Prostate gland (tissue), 2 donors: ENCODE data around the gene SESN1. TPM values are rescaled to one million over a fixed set of nuclear protein-coding genes. Genes with fewer than 3 reads are reported as not detected.
"Not testable (repeated sequence)": the region's sequence is repeated elsewhere in the genome, so short reads cannot be mapped to it uniquely, and the experiment has no call there.

Source experiments
- DNase-seq: peaks from one replicate; pipeline ENCODE4 v3.0.0-alpha.2; 2019; ENCODE audit warnings: low spot score
- H3K27ac ChIP-seq, 2 donors: fragments of 200-600 bp; sonication (generic); 2 replicates each; pipeline ENCODE4 v1.5.1; 2017 to 2019
- H3K27me3 ChIP-seq: fragments of 200-600 bp; sonication (generic); replicated peaks from 2 replicates; pipeline ENCODE4 v1.5.1; 2019; ENCODE audit not compliant: insufficient read depth
- H3K36me3 ChIP-seq, 2 donors: fragments of 200-600 bp; sonication (generic); 1 replicate in 1 of 2; 2 replicates in 1 of 2; pipeline versions ENCODE4 v1.5.1 to v1.8.1; 2017 to 2019
- H3K4me1 ChIP-seq: fragments of 200-600 bp; sonication (generic); replicated peaks from 2 replicates; pipeline ENCODE4 v1.5.1; 2019
- H3K4me3 ChIP-seq, 2 donors: fragments of 200-600 bp; sonication (generic); 2 replicates each; pipeline ENCODE4 v1.5.1; 2017 to 2019
- H3K9me3 ChIP-seq: fragments of 200-600 bp; sonication (generic); 2 replicates; pipeline ENCODE4 v1.5.1; 2017
- CTCF ChIP-seq, 4 experiments: fragments of 200-600 bp in 2 of 4; fragments of 450-650 bp in 2 of 4; sonication (generic) in 2 of 4; IDR thresholded peaks; 1 replicate in 3 of 4; 2 replicates in 1 of 4; pipeline ENCODE4 v1.5.1; 2016 to 2019; ENCODE audit warnings: antibody characterized with exemption in 4 of 4, mild to moderate bottlenecking in 2 of 4, moderate library complexity in 2 of 4
- POLR2A ChIP-seq: fragments of 450-650 bp; IDR thresholded peaks from one replicate; pipeline ENCODE4 v1.6.1; 2016; ENCODE audit warnings: antibody characterized with exemption, mild to moderate bottlenecking
- POLR2AphosphoS5 ChIP-seq: sonication (generic); formaldehyde crosslinking; IDR thresholded peaks from one replicate; pipeline ENCODE4 v1.6.1; 2017; ENCODE audit warnings: antibody characterized with exemption
- WGBS: methylation state at CpG from one replicate; pipeline ENCODE4 v1.1.5; 2018; 5-methylcytosine and 5-hydroxymethylcytosine counted together
- intact Hi-C: fragments of 100-400 bp; cut with DNase I; formaldehyde crosslinking; loops from one replicate; pipeline ENCODE4 v1.14.2; 2022
- total RNA-seq, 2 donors: library from RNA; depleted of rRNA; stranded (reverse); fragments of >200 nt; gene quantifications; one replicate each; pipeline ENCODE4 v1.1.0, GENCODE V29; 2016

Gene SESN1
- total RNA-seq, 2 donors from 2014 or later = 92.2 to 140 TPM

GRCh38 chr6:109118337-109118736, 23.7 kb upstream of the SESN1 start:
- Histone ChIP-seq H3K4me1 (no peaks in the 10 kb centered on the region), H3K4me3 (no peak overlapping the region), H3K27ac (no peak overlapping the region), H3K36me3 (no peaks in the 10 kb centered on the region), H3K9me3 (no peaks in the 10 kb centered on the region), H3K27me3 (no peaks in the 10 kb centered on the region)
- intact Hi-C loops = no loop called here
- 85% methylated on average over 5 of the region's 5 CpGs for WGBS
- DNase-seq = no peak
- no peak for TF ChIP-seq CTCF (IDR thresholded peaks at IDR 0.05)
- TF ChIP-seq POLR2AphosphoS5 = no peak
- TF ChIP-seq POLR2A = no peak

GRCh38 chr6:109117346-109118035, 22.8 kb upstream of the SESN1 start:
- WGBS = 63% methylated on average over 5 of the region's 5 CpGs
- H3K4me1 ChIP-seq = no peaks in the 10 kb centered on the region
- H3K27ac ChIP-seq = no peak overlapping the region
- TF ChIP-seq CTCF (IDR thresholded peaks at IDR 0.05) = no peak
- TF ChIP-seq POLR2AphosphoS5 = no peak
- TF ChIP-seq POLR2A = no peak
- no peaks in the 10 kb centered on the region for H3K9me3 ChIP-seq
- DNase-seq = no peak
- intact Hi-C loops = no loop called here
- no peaks in the 10 kb centered on the region for H3K27me3 ChIP-seq
- no peaks in the 10 kb centered on the region for H3K36me3 ChIP-seq
- no peak overlapping the region for H3K4me3 ChIP-seq

- DNase-seq, H3K9me3 ChIP-seq, intact Hi-C loops, H3K4me3 ChIP-seq, H3K4me1 ChIP-seq, H3K27me3 ChIP-seq, H3K36me3 ChIP-seq, H3K27ac ChIP-seq: not testable (repeated sequence)
- WGBS = 75% methylated on average over 3 of the region's 3 CpGs
Observed at GRCh38 chr6:109112663-109113062, 18.0 kb upstream of the SESN1 start.

GRCh38 chr6:109109663-109110062, 15.0 kb upstream of the SESN1 start:
- DNase-seq, H3K27me3 ChIP-seq, H3K4me1 ChIP-seq, H3K9me3 ChIP-seq, intact Hi-C loops, H3K36me3 ChIP-seq, H3K27ac ChIP-seq, H3K4me3 ChIP-seq: not testable (repeated sequence)
- 93% methylated on average over 8 of the region's 8 CpGs for WGBS

- H3K27me3 ChIP-seq = no peaks in the 10 kb centered on the region
- 96% methylated on average over 5 of the region's 5 CpGs for WGBS
- TF ChIP-seq POLR2A (no peak), POLR2AphosphoS5 (no peak), CTCF (IDR thresholded peaks at IDR 0.05) (no peak)
- H3K4me3 ChIP-seq = no peak overlapping the region
- no peak overlapping the region for H3K27ac ChIP-seq
- no peaks in the 10 kb centered on the region for H3K4me1 ChIP-seq
- DNase-seq = no peak
- intact Hi-C loops = no loop called here
- H3K36me3 ChIP-seq = no peaks in the 10 kb centered on the region
- H3K9me3 ChIP-seq = no peaks in the 10 kb centered on the region
Observed at GRCh38 chr6:109105681-109106080, 11.0 kb upstream of the SESN1 start.

GRCh38 chr6:109104512-109104911, 9.9 kb upstream of the SESN1 start:
- no peak overlapping the region for H3K27ac ChIP-seq
- H3K4me3 ChIP-seq = no peak overlapping the region
- intact Hi-C loops = no loop called here
- DNase-seq = no peak
- no peaks in the 10 kb centered on the region for H3K4me1 ChIP-seq
- 96% methylated on average over 3 of the region's 3 CpGs for WGBS
- TF ChIP-seq POLR2A (no peak), CTCF (IDR thresholded peaks at IDR 0.05) (no peak), POLR2AphosphoS5 (no peak)
- no peaks in the 10 kb centered on the region for H3K36me3 ChIP-seq
- no peaks in the 10 kb centered on the region for H3K9me3 ChIP-seq
- no peaks in the 10 kb centered on the region for H3K27me3 ChIP-seq
